CD4-positive, alpha-beta T cell treated with Interleukin-15 for 4 hours (primary cell): Measurements from ENCODE around the gene CLCA4.
"Not testable (repeated sequence)": the region's sequence is repeated elsewhere in the genome, so short reads cannot be mapped to it uniquely, and the experiment has no call there.

ENCODE experiments used
- DNase-seq: peaks from one replicate; pipeline ENCODE4 v3.0.0-alpha.2; 2020; ENCODE audit warnings: low spot score

The CLCA4 gene

GRCh38 chr1:86530211-86530845, 16.6 kb upstream of the CLCA4 start:
- DNase-seq = no peak

GRCh38 chr1:86537928-86538695, 8.8 kb upstream of the CLCA4 start:
- DNase-seq = no peak

DNA sequence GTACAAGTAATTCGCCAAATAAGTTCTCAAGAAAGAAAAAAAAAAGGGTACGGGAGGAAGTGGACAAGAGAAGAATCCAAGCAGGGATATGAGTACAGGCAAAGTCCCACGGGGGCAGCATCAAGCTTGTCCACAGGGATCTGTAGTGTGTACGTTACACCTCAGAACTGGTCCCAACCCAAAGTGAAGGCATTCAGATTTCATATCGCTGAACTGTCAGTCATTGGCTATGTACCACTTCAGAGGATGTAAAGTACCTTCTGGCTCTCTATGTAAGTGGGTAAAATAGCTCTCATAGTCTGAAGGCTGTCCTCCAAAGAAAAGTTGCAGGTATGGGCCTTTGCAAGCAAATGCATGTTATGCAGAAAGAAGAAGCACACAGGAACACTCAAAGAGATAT, 8.1 kb upstream of the CLCA4 start:
- DNase-seq = no peak

DNA sequence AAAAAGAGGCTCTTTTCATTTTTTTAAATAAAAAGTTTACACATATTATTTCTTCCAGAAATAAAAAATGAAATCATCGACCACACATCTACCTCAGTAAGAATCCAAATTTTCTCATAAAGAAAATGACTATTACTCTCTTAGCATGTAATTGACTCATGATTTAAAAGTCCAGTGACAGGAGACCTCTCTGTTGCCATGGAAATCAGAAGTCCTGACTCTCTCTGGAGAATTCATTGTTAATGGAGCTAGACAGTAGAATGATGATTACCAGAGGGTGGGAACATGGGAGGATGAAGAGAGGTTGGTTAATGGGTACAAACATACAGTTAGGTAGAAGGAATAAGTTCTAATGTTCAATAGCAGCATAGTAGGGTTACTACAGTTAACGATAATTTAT, 5.0 kb upstream of the CLCA4 start:
- no peak for DNase-seq

DNA sequence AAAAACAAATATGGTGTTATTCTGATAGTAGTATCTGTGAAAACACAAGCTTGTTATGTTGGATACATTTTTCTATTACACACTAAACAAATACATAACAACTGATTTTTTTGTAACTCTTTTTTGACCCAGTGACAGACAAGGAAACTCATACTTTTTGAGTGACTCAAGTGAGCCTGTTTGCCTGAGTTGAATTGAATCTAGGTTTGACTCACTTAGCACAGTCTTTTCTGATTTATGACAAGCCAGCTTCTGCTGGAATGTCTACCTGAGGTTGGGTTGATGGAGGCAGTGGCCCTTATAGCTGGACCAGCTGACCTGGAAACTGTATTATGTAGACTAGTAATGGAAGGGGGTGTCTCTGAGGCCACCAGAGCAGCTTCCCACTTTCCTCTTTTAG, 4.2 kb upstream of the CLCA4 start:
- no peak for DNase-seq

- DNase-seq = no peak
Observed at GRCh38 chr1:86548839-86549238, 2.0 kb downstream of the CLCA4 start.

- DNase-seq = no peak
Observed at GRCh38 chr1:86551305-86551704, 4.4 kb downstream of the CLCA4 start.

DNA sequence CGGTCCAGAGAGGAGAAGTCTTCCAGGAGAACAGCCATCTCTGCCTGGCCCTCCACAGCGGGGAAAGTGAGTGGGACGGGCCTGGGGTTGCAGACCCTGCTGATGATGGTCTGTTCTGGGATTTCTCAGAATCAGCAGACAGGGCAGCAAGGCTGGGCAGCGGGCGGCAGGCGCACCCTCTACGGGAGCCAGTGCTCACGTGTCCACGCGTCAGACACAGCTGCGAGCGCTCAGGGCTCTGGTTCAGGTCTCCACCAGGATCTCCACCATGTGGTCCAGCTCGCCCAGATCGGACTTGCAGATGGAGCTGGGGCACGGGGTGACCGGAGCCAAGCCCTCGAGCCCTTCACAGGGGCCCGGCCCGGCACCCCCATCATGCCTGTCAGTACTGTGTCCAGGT, 5.5 kb downstream of the CLCA4 start:
- no peak for DNase-seq

DNA sequence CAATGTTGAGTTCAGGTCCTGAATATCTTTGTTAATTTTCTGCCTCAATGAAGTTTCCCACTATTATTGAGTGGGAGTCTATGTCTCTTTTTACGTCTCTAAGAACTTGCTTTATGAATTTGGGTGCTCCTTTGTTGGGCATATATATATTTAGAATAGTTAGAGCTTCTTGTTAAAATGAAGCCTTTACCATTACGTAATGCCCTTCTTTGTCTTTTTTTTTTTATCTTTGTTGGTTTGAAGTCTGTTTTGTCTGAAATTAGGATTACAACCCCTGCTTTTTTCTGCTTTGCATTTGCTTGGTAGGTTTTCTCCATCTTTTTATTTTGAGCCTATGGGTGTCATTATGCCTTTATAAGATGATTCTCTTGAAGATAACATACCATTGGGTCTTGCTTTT, 10.9 kb downstream of the CLCA4 start:
- DNase-seq = no peak

DNA sequence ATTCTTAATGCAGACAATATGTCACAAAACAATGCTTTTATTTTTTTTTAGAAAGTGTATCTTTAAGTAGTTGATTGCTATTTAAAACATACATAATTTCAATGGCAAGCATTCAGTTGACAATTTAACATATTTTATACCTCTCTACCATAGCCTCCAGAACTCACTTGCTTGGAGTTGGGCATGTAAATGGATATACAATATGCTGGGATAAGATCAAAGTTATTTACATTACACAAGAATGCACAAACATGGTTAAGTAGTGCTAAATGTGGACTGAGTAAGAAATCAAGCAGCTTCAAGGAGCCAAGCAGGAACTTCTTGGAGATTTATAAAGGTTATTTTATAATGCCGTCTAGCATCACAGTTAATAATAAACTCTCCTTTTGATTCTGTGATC, 17.0 kb downstream of the CLCA4 start:
- DNase-seq = no peak

- no peak for DNase-seq
Observed at GRCh38 chr1:86567341-86567740, 20.5 kb downstream of the CLCA4 start.

DNA sequence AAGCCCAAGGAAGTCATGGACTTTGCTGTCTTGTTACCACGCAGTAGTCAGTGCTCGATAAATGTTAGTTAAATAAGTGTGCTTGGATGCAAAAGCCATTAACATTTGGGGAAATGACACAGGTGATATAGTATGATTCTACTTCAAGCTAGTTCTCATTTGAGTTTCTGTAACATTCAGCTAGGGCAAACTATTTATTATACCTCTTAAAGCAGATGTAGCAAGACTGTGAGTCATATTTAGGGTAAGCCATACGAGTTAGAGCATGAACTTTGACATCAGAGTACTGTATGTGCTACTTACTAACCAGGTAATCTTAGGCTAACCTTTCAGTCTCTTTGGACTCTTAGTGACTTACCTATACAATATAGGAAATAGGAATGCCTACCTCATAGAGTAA, 21.0 kb downstream of the CLCA4 start:
- DNase-seq = no peak

DNA sequence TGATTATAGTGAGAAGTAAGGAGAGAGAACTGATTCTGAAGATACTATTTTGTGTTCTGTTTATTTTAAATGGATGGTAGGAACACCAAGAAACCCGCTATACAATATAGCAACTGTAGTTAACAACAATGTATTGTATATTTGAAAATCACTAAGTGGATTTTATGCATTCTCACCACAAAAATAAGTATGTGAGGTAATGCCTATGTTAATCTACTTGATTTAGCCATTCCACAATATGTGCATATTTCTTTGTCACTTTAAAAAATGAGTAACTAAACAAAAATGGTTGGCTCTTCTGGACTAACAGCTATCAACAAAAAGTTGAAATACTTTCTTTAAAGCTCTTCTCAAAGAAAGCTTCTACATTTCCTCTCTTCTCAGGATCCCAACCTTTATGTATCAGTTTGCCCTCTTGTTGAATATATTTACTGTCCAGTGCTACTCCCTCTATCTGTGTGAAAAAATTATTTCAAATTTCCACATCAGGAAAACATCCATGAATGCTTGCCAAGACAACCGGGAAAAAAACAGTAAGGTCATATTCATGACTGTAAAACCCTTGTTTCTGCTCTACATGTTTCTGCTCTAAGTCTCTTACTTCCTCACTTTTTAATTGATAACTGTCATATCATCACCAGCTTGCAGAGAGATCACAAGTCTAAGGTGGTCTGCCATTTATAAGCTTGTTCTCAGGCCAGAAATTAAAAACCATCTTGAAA, 27.0 kb downstream of the CLCA4 start:
- DNase-seq = no peak

GRCh38 chr1:86581231-86581630, 34.4 kb downstream of the CLCA4 start:
- DNase-seq = no peak

DNA sequence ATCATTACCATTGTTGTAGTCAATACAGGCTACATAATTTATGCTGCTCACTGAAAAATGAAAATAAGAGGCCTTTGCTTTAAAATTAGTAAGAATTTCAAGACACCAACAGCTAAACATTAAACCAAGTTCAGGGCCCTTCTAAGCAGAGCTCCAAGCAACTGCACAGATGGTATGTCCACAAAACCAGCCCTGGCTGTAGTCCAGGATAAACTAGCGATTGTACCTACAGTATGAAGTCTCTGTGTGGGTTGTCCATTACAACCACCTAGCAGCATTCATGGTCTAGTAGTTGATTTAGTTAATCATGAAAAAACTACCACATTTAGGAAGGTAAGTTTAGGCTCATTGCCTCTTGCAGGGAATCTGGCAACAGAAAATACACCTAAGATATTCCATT, 35.3 kb downstream of the CLCA4 start:
- DNase-seq = no peak

DNA sequence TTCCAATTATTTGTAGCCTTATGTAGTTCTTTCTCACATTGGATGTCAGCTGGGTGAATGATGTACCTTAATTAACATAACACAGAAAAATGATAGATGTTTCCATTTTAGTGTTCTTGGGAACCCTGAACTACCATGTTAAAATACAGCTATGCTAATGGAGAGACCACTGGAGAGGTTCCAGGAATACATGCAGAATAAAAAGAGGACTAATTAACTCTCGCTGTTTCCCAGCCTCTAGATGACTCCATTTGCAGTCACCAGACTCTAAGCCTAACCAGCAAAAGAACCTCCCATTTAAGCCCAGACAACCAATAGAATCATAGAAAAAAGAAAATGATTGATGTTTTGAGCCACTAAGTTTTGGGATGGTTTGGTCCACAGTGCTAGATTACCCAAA, 36.2 kb downstream of the CLCA4 start:
- DNase-seq = no peak

DNA sequence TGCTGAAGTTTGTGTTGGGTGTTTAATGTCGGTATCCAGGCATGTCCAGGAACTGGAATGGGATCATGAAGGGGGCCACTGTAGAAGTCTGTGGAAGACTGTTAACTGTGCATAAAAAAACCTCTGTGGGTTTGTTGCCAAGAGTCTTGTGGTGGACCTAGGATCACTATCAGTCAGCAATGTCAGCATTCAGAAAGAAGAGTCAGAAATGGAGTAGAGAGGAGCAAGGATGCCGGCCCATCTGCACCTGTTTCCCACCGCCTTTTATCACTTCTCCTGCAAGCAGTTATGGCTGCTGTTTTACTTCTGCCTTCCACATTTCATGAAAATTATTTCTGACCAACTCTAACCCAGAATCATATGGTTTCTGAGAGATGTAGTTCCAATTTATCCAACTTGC, 36.7 kb downstream of the CLCA4 start:
- no peak for DNase-seq

DNA sequence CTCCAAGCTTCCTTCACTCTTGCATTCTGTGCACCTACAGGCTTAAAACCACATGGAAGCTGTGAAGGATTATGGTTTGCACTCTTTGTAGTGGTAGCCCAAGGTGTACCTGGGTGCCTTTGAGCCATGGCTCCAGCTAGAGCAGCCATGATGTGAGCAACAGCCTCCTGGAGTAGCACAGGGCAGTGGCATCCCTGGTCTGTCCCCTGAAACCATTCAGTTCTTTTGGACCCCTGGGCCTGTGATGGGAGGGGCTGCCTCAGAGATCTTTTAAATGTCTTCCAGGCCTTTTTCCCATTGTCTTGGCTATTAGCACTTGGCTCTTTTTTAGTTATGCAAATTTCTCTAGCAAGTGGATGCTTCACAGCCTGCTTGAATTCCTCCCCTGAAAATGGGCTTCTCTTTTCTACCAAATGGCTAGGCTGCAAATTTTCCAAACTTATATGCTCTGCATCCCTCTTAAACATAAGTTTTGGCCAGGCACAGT, 47.4 kb downstream of the CLCA4 start:
- no peak for DNase-seq

DNA sequence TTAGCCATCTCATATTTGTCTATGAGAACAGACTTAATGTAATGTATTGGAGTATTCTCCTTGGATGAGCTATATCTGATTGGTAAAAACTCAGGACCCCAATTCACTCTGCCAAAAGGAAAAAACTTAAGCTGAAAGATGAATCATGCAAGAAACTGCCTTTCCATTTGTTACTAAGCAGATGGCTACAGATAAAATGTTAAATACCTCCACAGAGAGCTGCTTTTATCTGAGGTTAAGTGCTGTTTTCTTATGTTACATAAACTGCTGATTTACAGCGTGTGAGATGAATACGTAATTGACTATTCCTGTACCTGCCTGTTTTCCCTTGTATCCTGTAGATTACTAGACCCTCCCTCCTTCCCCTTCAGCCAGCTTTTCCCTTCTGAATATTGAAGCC, 49.3 kb downstream of the CLCA4 start:
- no peak for DNase-seq

DNA sequence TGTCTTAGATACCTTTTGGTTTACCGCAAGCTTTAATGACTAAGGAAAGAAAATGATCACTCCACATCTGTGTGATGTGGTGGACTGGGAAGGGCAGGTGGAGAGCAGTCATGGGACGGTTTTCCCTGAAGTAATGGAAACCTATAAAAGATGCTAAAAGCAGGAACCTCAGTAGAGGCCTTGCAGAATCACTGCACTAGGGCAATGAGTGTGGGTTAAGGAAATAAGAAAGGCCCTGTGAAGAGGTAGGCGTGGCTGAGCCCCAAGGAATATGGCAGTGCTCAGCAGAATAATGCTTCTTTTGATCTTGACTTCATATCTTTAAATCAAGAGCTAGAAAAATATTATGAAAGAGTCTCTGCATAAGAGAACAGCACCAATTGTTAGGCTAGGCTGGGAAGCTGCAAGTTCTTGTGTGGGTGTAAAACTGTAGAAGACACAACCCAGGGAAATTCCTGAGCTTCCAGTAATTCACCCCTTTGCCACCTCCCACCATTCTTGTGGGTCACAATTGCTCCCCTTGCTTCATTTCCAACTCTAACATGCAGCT, 49.9 kb downstream of the CLCA4 start:
- DNase-seq = no peak

DNA sequence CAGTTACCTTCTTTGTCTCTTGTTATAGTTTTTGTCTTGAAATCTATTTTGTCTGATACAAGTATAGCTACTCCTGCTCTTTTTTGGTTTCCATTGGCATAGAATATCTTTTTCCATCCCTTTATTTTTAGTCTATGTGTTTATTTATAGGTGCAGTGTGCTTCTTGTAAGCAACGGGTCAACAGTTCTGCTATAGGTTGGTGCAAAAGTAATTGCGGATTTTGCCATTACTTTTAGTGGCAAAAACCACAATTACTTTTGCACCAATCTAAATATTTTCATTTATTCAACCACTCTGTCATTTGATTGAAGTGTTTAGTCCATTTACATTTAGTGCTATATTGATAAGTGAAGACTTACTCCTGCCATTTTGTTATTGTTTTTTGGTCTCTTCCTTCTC, 59.2 kb downstream of the CLCA4 start:
- DNase-seq = not testable (repeated sequence)

DNA sequence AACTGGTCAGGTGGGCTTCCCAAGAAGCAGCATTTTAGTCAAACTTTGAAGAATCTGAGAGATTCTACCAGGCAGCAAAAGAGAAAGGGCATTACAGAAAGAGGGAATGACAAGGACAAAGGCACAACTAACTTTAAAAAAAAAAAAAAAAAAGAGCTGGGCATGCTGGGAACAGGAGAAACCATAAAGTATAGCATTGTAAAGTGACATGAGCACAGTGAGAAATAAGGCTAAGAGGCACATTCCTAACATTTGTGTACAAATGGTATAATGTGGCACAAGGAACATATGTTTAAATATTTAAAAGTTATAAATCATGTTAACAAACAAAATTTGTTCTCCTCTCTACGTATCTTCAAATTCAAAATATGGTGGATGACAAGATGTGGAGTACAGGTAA, 69.6 kb downstream of the CLCA4 start:
- DNase-seq = no peak

- peak; percentile 10 for DNase-seq
Observed at GRCh38 chr1:86616871-86617270, 70.0 kb downstream of the CLCA4 start.
